Measurements from ENCODE around the gene SCNN1A. TPM values are rescaled to one million over a fixed set of nuclear protein-coding genes. Genes with fewer than 3 reads are reported as not detected.

The SCNN1A gene
- total and polyA plus RNA-seq, 2 of the 13 experiments (the other 11 are each of a cell fraction or from before 2014, with no cell fraction given): 1.5 to 14.6 TPM

DNA sequence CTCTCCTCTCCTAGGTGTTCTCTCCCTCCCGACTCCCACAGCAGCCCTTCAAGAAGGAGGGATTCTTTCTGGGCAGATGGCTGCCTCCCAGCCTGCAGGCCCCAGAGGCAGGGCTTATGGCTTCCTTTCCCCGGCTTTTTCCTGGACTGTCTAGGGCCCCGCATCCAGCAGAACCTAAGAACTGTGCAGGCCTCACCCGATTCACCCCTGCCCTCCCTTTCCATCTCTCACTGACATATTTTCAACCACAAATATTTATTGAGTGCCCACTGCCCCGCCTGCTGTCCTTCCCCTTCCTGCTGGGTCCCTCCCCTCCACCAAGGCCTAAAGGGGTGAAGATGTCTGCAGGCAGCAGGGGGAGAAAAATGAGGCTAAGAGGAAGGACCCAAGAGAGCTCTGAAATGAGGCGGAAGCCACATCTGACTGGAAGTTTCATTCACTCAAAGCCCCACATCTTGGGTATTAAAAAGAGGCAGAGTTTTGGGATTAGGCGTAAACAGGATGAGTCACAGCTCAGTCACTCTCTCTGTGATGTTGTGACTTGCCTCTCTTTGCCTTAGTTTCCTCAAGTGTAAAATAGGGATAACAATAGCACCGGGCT, 2.9 kb downstream of the SCNN1A start (continued):
- peak; percentile 62; the same call in 1 of the 2 replicates for TF ChIP-seq ZGPAT (CRISPR knock-in tag; IDR thresholded peaks at IDR 0.05)
- TF ChIP-seq ZSCAN12 (CRISPR knock-in tag; IDR thresholded peaks at IDR 0.05): no peak
- peak; percentile 90 for TF ChIP-seq PAXIP1 (CRISPR knock-in tag; conservative IDR thresholded peaks at IDR 0.05)
- TF ChIP-seq LCORL (IDR thresholded peaks at IDR 0.05): no peak
- TF ChIP-seq LCORL (CRISPR knock-in tag; IDR thresholded peaks at IDR 0.05): peak; percentile 73; the same call in 1 of the 2 replicates
- TF ChIP-seq RNF2 (conservative IDR thresholded peaks at IDR 0.05; ENCODE audit: low read depth): no peak
- TF ChIP-seq ZSCAN22 (CRISPR knock-in tag; IDR thresholded peaks at IDR 0.05): no peak
- TF ChIP-seq POLR2G (IDR thresholded peaks at IDR 0.05; ENCODE audit: low read depth, low read length): peak; percentile 66
- TF ChIP-seq, protein P1, sequence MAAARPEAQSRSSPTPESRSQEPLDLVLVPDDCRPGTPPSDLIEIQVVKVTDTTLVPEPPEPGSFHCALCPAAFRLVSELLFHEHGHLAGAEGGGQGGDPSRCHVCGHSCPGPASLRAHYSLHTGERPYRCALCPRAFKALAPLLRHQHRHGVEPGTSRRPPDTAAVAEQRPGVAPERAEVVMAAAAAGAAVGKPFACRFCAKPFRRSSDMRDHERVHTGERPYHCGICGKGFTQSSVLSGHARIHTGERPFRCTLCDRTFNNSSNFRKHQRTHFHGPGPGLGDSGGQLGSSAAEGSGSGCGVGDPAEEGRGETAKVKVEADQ (CRISPR knock-in tag; IDR thresholded peaks at IDR 0.05; ENCODE audit: borderline replicate concordance): no peak
- no peak for TF ChIP-seq ZNF75D (CRISPR knock-in tag; IDR thresholded peaks at IDR 0.05; ENCODE audit: borderline replicate concordance)
- peak; percentile 82 for TF ChIP-seq FOSL2 (CRISPR knock-in tag; IDR thresholded peaks at IDR 0.05)
- 0 out of 2 replicates have a peak, but pooled peaks have one; percentile 7 for TF ChIP-seq ZNF644 (CRISPR knock-in tag; IDR thresholded peaks at IDR 0.05; ENCODE audit: low read depth)
- TF ChIP-seq, protein P2, sequence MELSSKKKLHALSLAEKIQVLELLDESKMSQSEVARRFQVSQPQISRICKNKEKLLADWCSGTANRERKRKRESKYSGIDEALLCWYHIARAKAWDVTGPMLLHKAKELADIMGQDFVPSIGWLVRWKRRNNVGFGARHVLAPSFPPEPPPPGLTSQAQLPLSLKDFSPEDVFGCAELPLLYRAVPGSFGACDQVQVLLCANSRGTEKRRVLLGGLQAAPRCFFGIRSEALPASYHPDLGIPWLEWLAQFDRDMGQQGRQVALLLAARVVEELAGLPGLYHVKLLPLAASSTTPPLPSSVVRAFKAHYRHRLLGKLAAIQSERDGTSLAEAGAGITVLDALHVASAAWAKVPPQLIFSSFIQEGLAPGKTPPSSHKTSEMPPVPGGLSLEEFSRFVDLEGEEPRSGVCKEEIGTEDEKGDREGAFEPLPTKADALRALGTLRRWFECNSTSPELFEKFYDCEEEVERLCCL (CRISPR knock-in tag; IDR thresholded peaks at IDR 0.05; ENCODE audit: borderline replicate concordance): no peak
- 0 out of 2 replicates have a peak, but pooled peaks have one; percentile 30 for TF ChIP-seq CCDC6 (CRISPR knock-in tag; IDR thresholded peaks at IDR 0.05)
- TF ChIP-seq ZNF530 (CRISPR knock-in tag; IDR thresholded peaks at IDR 0.05; ENCODE audit: low read depth): no peak
- no peak; the same call in 1 of the 2 replicates for TF ChIP-seq KLF15 (CRISPR knock-in tag; IDR thresholded peaks at IDR 0.05; ENCODE audit: borderline replicate concordance)
- TF ChIP-seq ZNF772 (CRISPR knock-in tag; IDR thresholded peaks at IDR 0.05): no peak
- 0 out of 2 replicates have a peak, but pooled peaks have one; percentile 29 for TF ChIP-seq AKAP8 (CRISPR knock-in tag; IDR thresholded peaks at IDR 0.05)
- TF ChIP-seq FOXJ3 (CRISPR knock-in tag; IDR thresholded peaks at IDR 0.05; ENCODE audit: borderline replicate concordance): peak; percentile 67; the same call in 1 of the 2 replicates
- 0 out of 2 replicates have a peak, but pooled peaks have one; percentile 14 for TF ChIP-seq ONECUT2 (CRISPR knock-in tag; IDR thresholded peaks at IDR 0.05)
- TF ChIP-seq SOX6 (IDR thresholded peaks at IDR 0.05): no peak
- TF ChIP-seq SOX6 (CRISPR knock-in tag; IDR thresholded peaks at IDR 0.05): peak; percentile 61; the same call in 1 of the 2 replicates
- TF ChIP-seq RCOR2 (CRISPR knock-in tag; IDR thresholded peaks at IDR 0.05): 0 out of 2 replicates have a peak, but pooled peaks have one; percentile 57

Measured in HepG2 (cell line).